ENCODE results near the gene ANKRD63.

GRCh38 chr15:40275523-40275922 lies 7.3 kb downstream of the ANKRD63 start:
- TF ChIP-seq POLR2AphosphoS5 (IDR thresholded peaks at IDR 0.05; ENCODE audit: borderline replicate concordance, low read depth, low read length) (no peak), EZH2 (IDR thresholded peaks at IDR 0.05) (no peak), FOXP2 (optimal IDR thresholded peaks at IDR 0.05; ENCODE audit: control extremely low read depth, extremely low read length, insufficient read depth) (no peak)
